IPS-18a (cell line): Measurements from ENCODE around the gene SEPHS2.

Experiments used
- H3K27ac ChIP-seq: one replicate; pipeline ENCODE4 v1.5.1; 2013; ENCODE audit warnings: low read length
- H3K27me3 ChIP-seq: one replicate; pipeline ENCODE4 v1.6.1; 2013; ENCODE audit warnings: mild to moderate bottlenecking, low read length; ENCODE audit not compliant: control insufficient read depth, insufficient read depth
- H3K36me3 ChIP-seq: one replicate; pipeline ENCODE4 v1.6.1; 2013; ENCODE audit warnings: low read depth, low read length; ENCODE audit not compliant: control insufficient read depth
- H3K4me1 ChIP-seq: one replicate; pipeline ENCODE4 v1.6.1; 2013; ENCODE audit warnings: low read depth, low read length; ENCODE audit not compliant: control insufficient read depth
- H3K4me3 ChIP-seq: one replicate; pipeline ENCODE4 v1.5.1; 2013; ENCODE audit warnings: low read length
- H3K9ac ChIP-seq: one replicate; pipeline ENCODE4 v1.6.1; 2013; ENCODE audit warnings: mild to moderate bottlenecking, low read length, moderate library complexity
- H3K9me3 ChIP-seq: one replicate; pipeline ENCODE4 v1.6.1; 2013; ENCODE audit warnings: low read depth, low read length; ENCODE audit not compliant: control insufficient read depth

SEPHS2 gene, protein sequence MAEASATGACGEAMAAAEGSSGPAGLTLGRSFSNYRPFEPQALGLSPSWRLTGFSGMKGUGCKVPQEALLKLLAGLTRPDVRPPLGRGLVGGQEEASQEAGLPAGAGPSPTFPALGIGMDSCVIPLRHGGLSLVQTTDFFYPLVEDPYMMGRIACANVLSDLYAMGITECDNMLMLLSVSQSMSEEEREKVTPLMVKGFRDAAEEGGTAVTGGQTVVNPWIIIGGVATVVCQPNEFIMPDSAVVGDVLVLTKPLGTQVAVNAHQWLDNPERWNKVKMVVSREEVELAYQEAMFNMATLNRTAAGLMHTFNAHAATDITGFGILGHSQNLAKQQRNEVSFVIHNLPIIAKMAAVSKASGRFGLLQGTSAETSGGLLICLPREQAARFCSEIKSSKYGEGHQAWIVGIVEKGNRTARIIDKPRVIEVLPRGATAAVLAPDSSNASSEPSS

DNA sequence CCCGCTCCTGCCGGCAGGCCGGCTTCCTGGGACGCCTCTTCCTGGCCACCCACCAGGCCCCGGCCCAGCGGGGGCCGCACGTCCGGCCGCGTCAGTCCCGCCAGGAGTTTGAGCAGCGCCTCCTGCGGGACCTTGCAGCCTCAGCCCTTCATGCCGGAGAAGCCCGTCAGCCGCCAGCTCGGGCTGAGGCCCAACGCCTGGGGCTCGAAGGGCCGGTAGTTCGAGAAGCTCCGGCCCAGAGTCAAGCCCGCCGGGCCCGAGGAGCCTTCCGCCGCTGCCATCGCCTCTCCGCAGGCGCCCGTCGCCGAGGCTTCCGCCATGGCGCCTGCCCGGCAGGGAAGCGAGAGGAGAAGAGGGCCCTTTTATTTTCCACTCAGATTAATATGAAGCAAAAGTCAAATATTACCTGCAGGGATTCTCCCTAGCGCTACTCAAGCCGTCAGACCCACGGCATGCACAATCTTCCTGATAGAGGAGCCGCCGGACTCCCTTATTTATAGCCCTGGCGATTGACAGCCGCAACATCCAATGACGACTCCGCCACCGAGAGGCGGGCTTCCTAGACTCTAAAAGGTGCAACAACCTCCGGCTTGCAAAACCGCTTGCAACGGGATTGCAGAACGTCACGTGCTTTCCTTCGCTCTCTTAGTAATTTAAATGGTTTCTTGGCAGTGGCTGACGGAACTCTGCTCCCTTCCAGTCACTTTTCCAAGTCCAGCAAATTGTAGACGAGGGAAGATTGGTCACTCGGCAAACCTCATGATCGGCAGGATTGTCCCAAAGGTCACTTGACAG is at the start of gene SEPHS2:
SEPHS2 (minus strand) TSS at position 467 of the 795 bp plus-strand sequence; CDS start at position 320, 147 bp downstream.
- H3K36me3 ChIP-seq, result peaks cover 5% of the 10 kb centered on the region
- H3K4me1 ChIP-seq, result peaks cover 10% of the 10 kb centered on the region
- H3K9ac ChIP-seq, result peak within 1 kb of the TSS; percentile 81
- H3K27ac ChIP-seq, result peak within 1 kb of the TSS; percentile 40
- H3K9me3 ChIP-seq, result no peaks in the 10 kb centered on the region
- peak within 1 kb of the TSS; percentile 87 for H3K4me3 ChIP-seq
- no peaks in the 10 kb centered on the region for H3K27me3 ChIP-seq

DNA sequence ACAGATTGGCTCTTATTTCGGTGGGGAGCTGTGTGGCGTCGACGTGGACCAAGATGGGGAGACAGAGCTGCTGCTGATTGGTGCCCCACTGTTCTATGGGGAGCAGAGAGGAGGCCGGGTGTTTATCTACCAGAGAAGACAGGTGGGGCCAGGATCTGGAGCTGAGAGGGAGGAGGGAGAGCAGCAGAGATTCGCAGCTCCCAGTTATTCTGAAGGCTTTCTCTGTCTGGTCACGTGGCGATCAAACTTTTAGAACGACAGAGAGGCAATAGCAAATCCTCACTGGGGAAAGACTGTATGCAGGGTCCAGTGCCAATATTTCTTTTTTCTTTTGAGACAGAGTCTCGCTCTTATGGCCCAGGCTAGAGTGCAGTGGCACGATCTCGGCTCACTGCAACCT is 49.0 kb upstream of the SEPHS2 start:
- Histone ChIP-seq H3K27me3 (no peaks in the 10 kb centered on the region), H3K4me3 (no peak overlapping the region), H3K9me3 (no peaks in the 10 kb centered on the region), H3K9ac (no peak overlapping the region), H3K36me3 (no peaks in the 10 kb centered on the region), H3K4me1 (no peaks in the 10 kb centered on the region), H3K27ac (no peak overlapping the region)

DNA sequence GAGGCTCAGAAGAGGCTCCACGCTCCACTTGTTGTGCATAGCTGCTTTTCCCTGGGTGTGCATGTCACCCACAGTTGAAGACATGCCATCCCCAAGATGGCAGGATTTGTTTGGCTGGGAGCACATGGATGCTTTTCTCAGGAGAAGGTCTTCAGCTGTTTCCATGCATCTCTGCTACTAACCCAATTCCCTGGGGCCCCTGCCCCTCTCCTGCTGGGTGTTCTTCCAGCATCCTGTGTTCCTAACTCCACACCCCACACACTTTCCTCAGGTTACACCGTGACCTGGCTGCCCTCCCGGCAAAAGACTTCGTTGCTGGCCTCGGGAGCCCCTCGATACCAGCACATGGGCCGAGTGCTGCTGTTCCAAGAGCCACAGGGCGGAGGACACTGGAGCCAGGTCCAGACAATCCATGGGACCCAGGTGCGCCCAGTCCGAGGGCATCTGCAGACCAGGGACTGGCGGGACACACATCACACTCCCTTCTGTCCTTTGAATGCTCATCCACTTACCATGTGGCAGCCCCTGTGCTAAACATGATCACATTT is 48.3 kb upstream of the SEPHS2 start:
- H3K4me1 ChIP-seq, result no peaks in the 10 kb centered on the region
- H3K27me3 ChIP-seq, result no peaks in the 10 kb centered on the region
- H3K36me3 ChIP-seq, result no peaks in the 10 kb centered on the region
- no peak overlapping the region for H3K4me3 ChIP-seq
- H3K9me3 ChIP-seq, result no peaks in the 10 kb centered on the region
- no peak overlapping the region for H3K9ac ChIP-seq
- H3K27ac ChIP-seq, result no peak overlapping the region

DNA sequence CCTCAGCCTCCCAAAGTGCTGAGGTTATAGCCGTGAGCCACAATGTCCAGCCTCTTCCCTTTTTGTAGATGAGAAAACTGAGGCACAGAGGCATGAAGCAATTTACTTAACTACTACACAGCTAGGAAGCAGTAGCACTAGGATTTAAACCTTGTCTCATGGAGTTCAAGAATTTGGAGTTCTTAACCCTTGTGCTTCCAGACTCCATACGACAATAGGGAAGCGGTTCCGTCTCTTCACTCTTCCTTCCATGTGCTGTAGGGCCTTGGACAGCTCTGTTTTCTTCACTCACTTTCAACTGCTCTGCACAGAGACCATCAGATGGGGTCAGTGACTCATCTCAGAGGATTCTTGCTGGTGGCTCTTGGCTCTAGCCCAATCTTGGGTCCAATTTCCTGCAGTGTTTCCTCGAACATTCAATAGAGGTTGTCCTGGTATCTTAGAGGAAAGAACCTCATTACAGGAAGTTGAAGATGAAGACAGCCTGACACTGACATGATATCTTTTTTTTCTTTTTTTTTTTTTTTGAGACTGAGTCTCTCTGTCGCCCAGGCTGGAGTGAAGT is 46.2 kb upstream of the SEPHS2 start:
- Histone ChIP-seq H3K27me3 (no peaks in the 10 kb centered on the region), H3K4me3 (no peak overlapping the region), H3K36me3 (no peaks in the 10 kb centered on the region), H3K27ac (no peak overlapping the region), H3K4me1 (no peaks in the 10 kb centered on the region), H3K9me3 (no peaks in the 10 kb centered on the region), H3K9ac (no peak overlapping the region)

DNA sequence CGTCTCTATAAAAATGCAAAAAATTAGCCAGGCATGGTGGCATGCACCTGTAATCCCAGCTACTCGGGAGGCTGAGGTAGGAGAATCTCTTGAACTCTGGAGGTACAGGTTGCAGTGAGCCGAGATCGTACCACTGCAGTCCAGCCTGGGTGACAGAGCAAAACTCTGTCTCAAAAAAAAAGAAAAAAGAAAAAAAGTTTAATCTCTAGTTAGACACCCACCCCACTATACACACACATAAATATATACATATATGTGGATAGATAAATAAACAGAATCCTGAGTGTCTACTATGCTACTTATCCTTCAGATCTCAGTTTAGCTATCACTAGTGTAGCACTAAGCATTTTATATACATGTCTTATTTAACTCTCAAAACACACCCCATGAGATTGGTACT is 45.6 kb upstream of the SEPHS2 start:
- Histone ChIP-seq H3K4me1 (no peaks in the 10 kb centered on the region), H3K27ac (no peak overlapping the region), H3K9ac (no peak overlapping the region), H3K36me3 (no peaks in the 10 kb centered on the region), H3K27me3 (no peaks in the 10 kb centered on the region), H3K4me3 (no peak overlapping the region), H3K9me3 (no peaks in the 10 kb centered on the region)

DNA sequence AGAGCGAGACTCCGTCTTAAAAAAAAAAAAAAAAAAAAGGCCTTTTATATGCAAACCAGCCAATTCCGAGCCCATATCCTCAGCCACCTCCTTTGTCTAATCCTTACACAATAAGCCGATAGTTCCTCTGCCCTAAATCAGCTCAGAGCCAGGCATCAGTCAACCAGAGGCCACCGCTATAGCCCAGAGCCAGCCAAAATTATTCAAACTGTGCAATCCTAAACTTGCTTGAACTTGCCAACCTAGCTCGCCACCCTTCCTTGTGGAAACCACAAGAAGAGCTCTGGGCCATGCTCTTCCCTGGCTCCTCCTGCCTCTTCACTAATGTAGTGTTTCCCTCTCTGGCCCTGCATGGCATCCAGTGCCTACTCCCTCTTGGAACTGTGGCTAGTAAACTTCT is 44.5 kb upstream of the SEPHS2 start:
- no peak overlapping the region for H3K9ac ChIP-seq
- H3K27ac ChIP-seq, result no peak overlapping the region
- no peak overlapping the region for H3K4me3 ChIP-seq
- no peaks in the 10 kb centered on the region for H3K36me3 ChIP-seq
- H3K4me1 ChIP-seq, result no peaks in the 10 kb centered on the region
- no peaks in the 10 kb centered on the region for H3K9me3 ChIP-seq
- no peaks in the 10 kb centered on the region for H3K27me3 ChIP-seq

DNA sequence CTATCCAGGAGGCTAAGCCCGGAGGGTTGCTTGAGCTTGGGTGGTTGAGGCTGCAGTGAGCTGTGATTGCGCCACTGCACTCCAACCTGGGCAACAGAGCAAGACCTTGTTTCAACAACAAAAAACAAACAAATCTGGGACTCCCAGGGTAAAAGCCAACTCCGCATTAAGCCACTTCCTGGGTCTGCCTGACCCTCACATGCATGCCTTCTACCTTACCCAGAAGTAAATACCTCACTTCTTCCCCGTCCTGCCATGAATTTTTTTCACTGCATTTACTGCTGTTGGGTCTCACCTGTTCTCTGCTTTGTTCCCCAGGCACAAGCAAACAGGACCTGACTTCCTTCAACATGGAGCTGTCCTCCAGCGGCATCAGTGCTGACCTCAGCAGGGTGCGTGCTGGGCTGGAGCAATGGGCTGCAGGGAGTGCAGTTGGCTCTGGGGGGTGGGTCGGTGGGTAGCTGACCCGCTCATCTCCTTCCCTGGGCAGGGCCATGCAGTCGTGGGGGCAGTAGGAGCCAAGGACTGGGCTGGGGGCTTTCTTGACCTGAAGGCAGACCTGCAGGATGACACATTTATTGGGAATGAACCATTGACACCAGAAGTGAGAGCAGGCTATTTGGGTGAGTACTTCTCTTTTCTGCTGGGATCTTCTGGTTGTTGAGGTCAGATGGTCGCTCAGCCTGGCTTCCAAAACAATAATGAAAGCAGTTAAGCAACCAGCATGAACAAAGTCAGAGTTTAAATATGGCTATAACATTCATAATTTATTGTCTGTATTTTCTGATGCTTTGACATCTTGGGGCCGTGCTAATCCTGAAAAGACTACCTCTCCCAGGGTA is 43.3 kb upstream of the SEPHS2 start:
- Histone ChIP-seq H3K27ac (no peak overlapping the region), H3K9ac (no peak overlapping the region), H3K9me3 (no peaks in the 10 kb centered on the region), H3K36me3 (no peaks in the 10 kb centered on the region), H3K4me3 (no peak overlapping the region), H3K27me3 (no peaks in the 10 kb centered on the region), H3K4me1 (no peaks in the 10 kb centered on the region)

DNA sequence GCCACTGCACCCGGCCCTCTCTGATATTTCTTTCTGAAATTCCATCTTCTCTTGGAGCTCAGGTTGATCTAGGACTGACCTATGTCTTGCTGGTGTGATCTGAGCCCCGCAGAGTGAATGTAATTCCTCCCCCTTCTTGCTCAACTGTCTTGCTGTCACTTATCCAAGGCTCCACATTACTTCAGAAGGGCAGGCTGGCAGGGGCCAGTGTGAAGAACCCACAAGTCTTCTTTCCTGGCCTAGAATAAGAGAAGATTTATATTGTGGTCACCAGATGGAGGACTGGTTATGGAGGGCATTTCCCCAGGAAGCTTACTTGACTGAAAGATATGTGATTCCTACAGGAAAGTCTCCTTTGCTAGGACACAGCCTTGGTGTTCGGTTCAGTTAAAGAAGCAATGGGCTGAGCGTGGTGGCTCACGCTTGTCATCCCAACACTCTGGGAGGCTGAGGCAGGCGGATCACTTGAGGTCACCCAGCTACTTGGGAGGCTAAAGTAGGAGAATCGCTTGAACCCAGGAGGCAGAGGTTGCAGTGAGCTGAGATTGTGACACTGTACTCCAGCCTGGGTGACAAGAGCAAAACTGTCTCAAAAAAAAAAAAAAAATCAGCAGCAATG is 40.3 kb upstream of the SEPHS2 start:
- H3K9me3 ChIP-seq, result no peaks in the 10 kb centered on the region
- H3K27ac ChIP-seq, result no peak overlapping the region
- H3K4me3 ChIP-seq, result no peak overlapping the region
- H3K36me3 ChIP-seq, result no peaks in the 10 kb centered on the region
- no peak overlapping the region for H3K9ac ChIP-seq
- H3K27me3 ChIP-seq, result no peaks in the 10 kb centered on the region
- H3K4me1 ChIP-seq, result no peaks in the 10 kb centered on the region

DNA sequence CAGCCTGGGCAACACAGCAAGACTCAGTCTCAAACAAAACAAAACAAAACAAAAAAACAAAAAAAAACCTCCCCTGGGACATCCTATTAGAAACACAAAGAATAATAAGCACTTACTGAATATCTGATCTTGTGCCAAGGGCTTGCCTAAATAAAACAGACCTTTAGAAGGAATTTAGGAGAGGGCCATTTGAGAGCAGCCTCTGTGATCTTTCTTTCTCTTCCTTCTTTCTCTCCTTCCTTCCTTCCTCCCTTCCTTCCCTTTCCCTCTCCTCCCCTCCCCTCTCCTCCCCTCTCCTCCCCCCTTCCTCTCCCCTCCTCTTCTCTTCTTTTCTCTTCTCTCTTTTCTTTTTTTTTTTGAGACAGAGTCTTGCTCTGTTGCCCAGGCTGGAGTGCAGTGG is 39.2 kb upstream of the SEPHS2 start:
- no peaks in the 10 kb centered on the region for H3K27me3 ChIP-seq
- H3K36me3 ChIP-seq, result no peaks in the 10 kb centered on the region
- no peak overlapping the region for H3K27ac ChIP-seq
- no peaks in the 10 kb centered on the region for H3K9me3 ChIP-seq
- no peaks in the 10 kb centered on the region for H3K4me1 ChIP-seq
- no peak overlapping the region for H3K9ac ChIP-seq
- no peak overlapping the region for H3K4me3 ChIP-seq

DNA sequence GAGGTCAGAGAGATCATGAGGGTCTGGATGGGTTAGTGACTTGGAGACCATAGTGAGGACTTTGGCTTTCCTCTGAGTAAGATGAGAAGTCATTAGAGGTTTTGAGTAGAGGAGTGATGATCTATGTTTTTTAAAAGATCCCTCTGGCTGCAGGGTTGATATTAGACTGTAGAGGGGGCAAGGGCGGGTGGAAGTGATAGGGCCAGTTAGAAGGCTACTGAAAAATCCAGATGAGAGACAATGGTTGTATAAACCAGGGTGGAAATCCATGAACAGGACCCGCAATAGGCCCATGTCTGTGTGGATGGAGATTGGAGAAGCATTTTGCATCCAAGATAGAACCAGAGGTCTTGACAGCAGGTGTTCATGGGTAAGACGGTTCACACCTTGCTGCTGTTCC is 36.7 kb upstream of the SEPHS2 start:
- H3K9ac ChIP-seq, result no peak overlapping the region
- no peak overlapping the region for H3K4me3 ChIP-seq
- no peaks in the 10 kb centered on the region for H3K36me3 ChIP-seq
- no peaks in the 10 kb centered on the region for H3K4me1 ChIP-seq
- no peaks in the 10 kb centered on the region for H3K9me3 ChIP-seq
- no peak overlapping the region for H3K27ac ChIP-seq
- no peaks in the 10 kb centered on the region for H3K27me3 ChIP-seq
